NCI-H510A (cell line): Measurements from ENCODE around the gene TMOD1.

ENCODE experiments used
- DNase-seq: peaks from one replicate; lab custom pipeline; 2025; lab: John Stamatoyannopoulos, UW

Gene TMOD1

GRCh38 chr9:97518166-97518908 is 16.9 kb downstream of the TMOD1 start:
- no peak for DNase-seq

GRCh38 chr9:97518909-97519307 is 17.4 kb downstream of the TMOD1 start:
- no peak for DNase-seq

GRCh38 chr9:97519441-97519970 is 18.0 kb downstream of the TMOD1 start:
- DNase-seq: no peak

GRCh38 chr9:97521576-97522333 is 20.3 kb downstream of the TMOD1 start:
- DNase-seq: no peak

- no peak for DNase-seq
Observed at GRCh38 chr9:97524424-97524823, 23.0 kb downstream of the TMOD1 start.

GRCh38 chr9:97525451-97525850 is 24.0 kb downstream of the TMOD1 start:
- no peak for DNase-seq

- no peak for DNase-seq
Observed at GRCh38 chr9:97526895-97527575, 25.6 kb downstream of the TMOD1 start.

- peak; percentile 33 for DNase-seq
Observed at GRCh38 chr9:97527626-97528528, 26.4 kb downstream of the TMOD1 start.

GRCh38 chr9:97528529-97529230 is 27.2 kb downstream of the TMOD1 start:
- DNase-seq: no peak

GRCh38 chr9:97529363-97530076 is 28.1 kb downstream of the TMOD1 start:
- no peak for DNase-seq

- DNase-seq: no peak
Observed at GRCh38 chr9:97531888-97532376, 30.5 kb downstream of the TMOD1 start.

GRCh38 chr9:97534185-97534584 is 32.7 kb downstream of the TMOD1 start:
- DNase-seq: no peak

GRCh38 chr9:97534961-97535594 is 33.6 kb downstream of the TMOD1 start:
- no peak for DNase-seq

GRCh38 chr9:97535771-97536170 is 34.3 kb downstream of the TMOD1 start:
- no peak for DNase-seq

GRCh38 chr9:97536480-97536879 is 35.0 kb downstream of the TMOD1 start:
- no peak for DNase-seq

- DNase-seq: no peak
Observed at GRCh38 chr9:97543561-97543960, 42.1 kb downstream of the TMOD1 start.

- no peak for DNase-seq
Observed at GRCh38 chr9:97545486-97545885, 44.0 kb downstream of the TMOD1 start.

GRCh38 chr9:97547098-97547829 is 45.8 kb downstream of the TMOD1 start:
- DNase-seq: no peak

GRCh38 chr9:97548379-97548778 is 46.9 kb downstream of the TMOD1 start:
- DNase-seq: no peak
